SK-N-MC (cell line): ENCODE results near the gene TACC2.

Experiments used
- EZH2 ChIP-seq: fragments of 200-600 bp; sonication (generic); IDR thresholded peaks from one replicate; pipeline ENCODE4 v1.6.1; 2017; ENCODE audit warnings: antibody characterized with exemption
- FOXP2 ChIP-seq: optimal IDR thresholded peaks from 2 replicates; pipeline ENCODE3; 2011; ENCODE audit warnings: mild to moderate bottlenecking, moderate library complexity; ENCODE audit not compliant: insufficient read depth; ENCODE audit errors: extremely low read length, control extremely low read depth
- POLR2AphosphoS5 ChIP-seq: IDR thresholded peaks from 2 replicates; pipeline ENCODE4 v1.6.1; 2012; ENCODE audit warnings: mild to moderate bottlenecking, low read depth, low read length, borderline replicate concordance

DNA sequence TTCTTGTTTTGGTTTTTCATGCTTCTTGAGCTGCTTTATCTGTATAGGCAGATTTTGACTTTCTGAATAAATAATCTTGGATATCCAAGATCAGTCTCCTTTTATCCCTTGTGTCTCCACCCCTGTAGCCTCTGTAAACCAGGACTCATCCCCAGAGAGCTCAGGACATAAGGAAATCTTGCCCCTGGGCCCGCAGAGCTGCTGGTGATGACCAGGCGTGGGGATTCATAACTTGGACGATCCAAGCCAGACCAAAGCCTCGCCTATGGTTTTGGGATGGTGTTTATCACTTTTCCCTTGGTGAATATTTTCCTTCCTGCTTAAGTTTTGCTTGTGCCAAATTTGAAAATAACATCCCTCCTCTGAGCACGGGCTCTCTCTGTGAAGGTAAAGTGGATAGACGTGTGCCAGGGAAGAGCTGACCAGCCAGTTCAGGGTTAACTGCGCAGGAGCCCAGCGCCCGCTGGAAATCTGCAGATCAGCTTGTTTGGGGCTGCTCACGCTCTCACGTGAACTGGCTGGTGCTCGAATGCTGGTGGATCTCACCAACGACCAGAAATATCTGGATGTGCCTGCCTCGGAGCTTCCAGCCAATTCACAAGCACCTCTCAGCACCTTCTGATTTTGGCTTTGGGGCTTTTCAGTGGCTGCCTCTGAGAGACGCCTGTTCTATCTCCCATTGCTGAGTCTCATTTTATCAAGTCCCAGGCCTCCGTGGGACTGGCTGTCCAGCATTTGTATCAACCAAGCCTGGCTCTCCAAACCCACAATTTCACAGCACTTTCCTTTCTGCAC, 150.1 kb downstream of the TACC2 start:
- TF ChIP-seq POLR2AphosphoS5 (no peak), EZH2 (no peak), FOXP2 (no peak)
